ENCODE data around the gene C5orf46.

DNA sequence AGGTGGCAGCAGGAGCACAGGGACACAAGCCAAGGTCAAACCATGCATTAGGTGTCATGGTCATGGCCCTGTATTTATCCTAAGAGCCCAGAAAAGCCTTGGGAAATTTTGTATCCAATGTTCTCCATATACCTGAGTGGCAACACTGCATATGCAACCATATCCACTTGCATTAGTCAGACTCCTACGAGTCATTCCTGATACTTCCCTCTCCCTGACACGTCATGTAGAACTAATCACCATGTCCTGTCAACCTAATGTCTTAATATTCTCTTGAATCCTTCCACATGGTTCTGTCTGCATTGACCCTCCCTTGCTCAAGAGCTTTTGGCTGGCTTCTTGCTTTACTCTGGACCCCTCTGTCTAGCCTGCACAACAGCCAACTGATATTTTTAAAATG, 18.4 kb downstream of the C5orf46 start:
- TF ChIP-seq BHLHE40 (IDR thresholded peaks at IDR 0.05; ENCODE audit: borderline replicate concordance) (no peak), SP1 (IDR thresholded peaks at IDR 0.05) (no peak)

Data from HEK293T (cell line).